D721Med (cell line): ENCODE results near the gene INPP4A.

Experiments
- DNase-seq: peaks from one replicate; pipeline ENCODE4 v3.0.0; 2011; ENCODE audit warnings: low spot score; ENCODE audit not compliant: insufficient read length
- FAIRE-seq: peaks from 2 replicates; lab custom pipeline; 2011; peaks lifted over from hg19 to GRCh38; lab: Jason Lieb, UNC
- TF ChIP-seq, protein P1 (sequence below): IDR thresholded peaks from 2 replicates; pipeline ENCODE4 v1.5.1; 2012; ENCODE audit warnings: mild to moderate bottlenecking, control low read depth; ENCODE audit not compliant: insufficient read depth; ENCODE audit errors: missing control alignments

The INPP4A gene

DNA sequence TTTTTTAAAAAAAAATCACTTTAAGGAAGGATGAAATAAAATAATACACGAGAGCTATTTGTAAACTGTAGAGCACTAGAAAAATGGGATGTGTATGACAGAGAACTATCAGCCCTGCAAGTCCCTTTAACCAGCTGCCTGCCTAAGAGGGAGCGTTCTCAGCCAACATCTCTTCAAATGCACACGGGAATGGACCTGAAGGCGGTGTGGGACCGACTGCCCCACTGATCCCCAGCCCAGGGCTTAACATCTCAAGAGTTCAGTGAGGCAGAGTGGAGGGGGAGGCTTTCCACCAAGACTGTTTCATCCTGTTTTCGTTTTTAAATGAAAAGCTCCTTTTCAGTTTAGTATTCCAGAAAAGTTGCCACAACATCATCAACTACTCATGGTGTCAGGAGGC lies 2.2 kb downstream of the INPP4A start:
- DNase-seq, result no peak
- no peak for FAIRE-seq
- TF ChIP-seq, protein P1, sequence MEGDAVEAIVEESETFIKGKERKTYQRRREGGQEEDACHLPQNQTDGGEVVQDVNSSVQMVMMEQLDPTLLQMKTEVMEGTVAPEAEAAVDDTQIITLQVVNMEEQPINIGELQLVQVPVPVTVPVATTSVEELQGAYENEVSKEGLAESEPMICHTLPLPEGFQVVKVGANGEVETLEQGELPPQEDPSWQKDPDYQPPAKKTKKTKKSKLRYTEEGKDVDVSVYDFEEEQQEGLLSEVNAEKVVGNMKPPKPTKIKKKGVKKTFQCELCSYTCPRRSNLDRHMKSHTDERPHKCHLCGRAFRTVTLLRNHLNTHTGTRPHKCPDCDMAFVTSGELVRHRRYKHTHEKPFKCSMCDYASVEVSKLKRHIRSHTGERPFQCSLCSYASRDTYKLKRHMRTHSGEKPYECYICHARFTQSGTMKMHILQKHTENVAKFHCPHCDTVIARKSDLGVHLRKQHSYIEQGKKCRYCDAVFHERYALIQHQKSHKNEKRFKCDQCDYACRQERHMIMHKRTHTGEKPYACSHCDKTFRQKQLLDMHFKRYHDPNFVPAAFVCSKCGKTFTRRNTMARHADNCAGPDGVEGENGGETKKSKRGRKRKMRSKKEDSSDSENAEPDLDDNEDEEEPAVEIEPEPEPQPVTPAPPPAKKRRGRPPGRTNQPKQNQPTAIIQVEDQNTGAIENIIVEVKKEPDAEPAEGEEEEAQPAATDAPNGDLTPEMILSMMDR, result no peak

DNA sequence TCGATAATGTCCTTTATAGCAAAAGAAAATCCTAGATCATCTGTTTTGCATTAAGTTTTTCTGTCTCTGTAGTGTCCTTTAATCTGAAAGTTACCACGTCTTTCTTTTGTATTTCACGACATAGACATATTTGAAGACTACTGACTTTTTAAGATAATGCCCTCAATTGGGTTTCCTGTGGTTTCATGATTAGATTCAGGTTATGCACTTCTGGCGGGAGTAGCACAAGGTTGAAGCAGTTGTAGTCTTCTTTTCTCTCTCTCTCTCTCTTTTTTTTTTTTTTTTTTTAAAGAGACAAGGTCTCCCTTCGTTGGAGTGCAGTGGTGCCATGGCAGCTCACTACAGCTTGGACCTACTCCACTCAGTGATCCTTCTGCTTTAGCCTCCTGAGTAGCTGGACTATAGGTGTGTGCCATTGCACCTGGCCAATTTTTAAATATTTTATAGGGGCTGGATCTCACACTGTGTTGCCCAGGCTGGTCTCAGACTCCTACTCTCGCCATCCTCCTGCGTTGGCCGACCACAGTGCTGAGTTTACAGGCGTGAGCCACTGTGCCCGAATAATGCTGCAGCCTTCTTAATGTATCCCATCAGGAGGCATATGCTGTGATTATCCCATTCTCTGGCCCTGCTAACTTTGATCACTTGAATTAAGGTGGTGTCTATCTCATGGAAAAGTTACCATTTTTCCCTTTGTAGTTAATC lies 3.9 kb downstream of the INPP4A start:
- FAIRE-seq, result no peak
- no peak for DNase-seq
- TF ChIP-seq, protein P1, result no peak

DNA sequence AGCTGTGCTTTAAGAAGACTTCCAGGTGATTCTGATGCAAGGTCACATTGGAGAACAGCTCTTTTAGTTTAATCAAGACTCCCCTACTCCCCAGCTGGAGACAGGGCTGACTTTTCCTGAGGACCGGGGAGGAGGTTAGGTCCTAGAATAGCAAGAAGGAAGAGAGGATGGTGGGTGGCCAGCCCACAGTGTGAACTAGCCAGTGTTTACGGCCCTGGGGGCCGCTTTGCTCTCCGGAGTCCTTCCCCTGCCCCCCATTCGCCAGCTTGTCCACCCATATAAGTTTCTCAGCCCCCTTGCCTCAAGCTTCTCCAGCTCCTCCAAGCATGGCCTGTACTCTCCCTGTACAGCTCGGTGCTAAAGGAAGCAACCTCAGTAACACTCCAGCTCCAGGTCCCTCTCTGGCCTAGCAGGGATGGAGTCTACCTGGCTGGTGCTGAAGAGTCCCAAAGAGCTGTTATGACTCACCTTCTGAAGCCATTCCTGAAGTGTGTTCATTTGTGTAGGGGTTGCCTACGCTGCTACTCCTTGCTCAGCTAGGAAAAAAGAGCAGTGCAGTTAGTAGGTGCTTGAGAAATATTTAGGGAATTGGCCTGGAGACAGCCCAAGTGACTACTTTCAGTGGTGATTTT lies 7.9 kb downstream of the INPP4A start:
- TF ChIP-seq, protein P1, result no peak
- DNase-seq (no peak), FAIRE-seq (no peak)

DNA sequence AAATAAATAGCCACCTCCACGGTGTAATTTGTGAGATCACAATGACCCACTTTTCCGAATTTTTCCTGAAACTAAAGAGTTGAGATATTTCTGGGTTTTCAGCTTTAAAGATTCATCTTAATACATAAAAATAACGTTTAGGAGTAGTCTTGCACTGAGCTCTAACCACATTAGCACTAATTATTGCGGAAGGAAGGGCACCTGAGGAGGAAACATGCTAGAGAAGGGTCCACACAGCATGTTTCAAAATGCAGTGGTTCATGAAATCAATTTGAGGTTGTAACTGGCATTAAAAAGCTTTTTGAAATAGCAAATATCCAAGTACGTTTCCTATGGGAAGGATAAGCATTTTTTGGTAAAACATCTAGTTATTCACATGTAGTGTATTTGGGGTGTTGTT lies 8.4 kb downstream of the INPP4A start:
- DNase-seq, result no peak
- TF ChIP-seq, protein P1, result no peak
- FAIRE-seq, result no peak

DNA sequence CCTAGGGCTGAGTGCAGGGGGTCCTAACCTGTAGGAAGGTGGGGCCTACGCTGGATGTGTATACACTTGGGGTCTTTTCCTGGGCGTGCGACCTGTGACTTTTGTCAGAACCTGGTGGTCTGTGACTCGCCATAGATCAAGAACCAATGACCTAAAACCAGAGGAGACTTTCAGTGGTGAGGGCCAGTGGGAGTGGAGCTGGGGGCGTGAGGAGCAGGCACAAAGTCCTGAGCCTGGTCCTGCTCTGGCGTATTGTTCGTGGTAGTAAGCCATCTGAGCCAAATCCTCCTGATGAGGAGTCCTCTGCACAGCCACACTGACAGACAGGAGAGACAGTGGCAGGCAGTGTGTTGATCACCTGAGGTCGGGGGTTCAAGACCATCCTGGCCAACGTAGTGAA lies 8.9 kb downstream of the INPP4A start:
- DNase-seq, result no peak
- FAIRE-seq, result no peak
- TF ChIP-seq, protein P1, result no peak

DNA sequence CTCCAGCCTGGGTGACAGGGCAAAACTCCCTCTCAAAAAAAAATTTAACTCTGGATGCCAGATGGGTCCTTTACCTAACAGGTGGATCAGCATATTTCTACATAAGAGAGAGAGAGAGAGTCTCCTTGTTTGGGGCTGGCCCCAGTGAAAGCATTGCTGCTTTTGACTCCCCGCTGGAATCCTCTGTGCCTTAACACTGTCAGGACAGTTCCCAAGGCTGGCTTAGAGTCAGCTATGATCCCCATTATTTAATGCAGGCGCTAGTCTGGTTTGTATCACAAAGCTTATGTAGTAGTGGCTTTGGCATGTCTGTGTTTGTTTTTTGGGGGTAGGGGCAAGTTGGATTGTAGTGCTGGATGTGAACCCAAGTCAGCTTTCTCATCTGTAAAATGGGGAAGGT lies 9.4 kb downstream of the INPP4A start:
- FAIRE-seq, result no peak

More for the DNA sequence above, 9.4 kb downstream of the INPP4A start:
- no peak for DNase-seq
- TF ChIP-seq, protein P1, result no peak
